SKM-1 (cell line): ENCODE results near the gene MAT1A.
"Not testable (repeated sequence)": the region's sequence is repeated elsewhere in the genome, so short reads cannot be mapped to it uniquely, and the experiment has no call there.

Source experiments
- DNase-seq: peaks from one replicate; lab custom pipeline; 2025; ENCODE audit not compliant: unreplicated experiment; lab: John Stamatoyannopoulos, UW

MAT1A gene

DNA sequence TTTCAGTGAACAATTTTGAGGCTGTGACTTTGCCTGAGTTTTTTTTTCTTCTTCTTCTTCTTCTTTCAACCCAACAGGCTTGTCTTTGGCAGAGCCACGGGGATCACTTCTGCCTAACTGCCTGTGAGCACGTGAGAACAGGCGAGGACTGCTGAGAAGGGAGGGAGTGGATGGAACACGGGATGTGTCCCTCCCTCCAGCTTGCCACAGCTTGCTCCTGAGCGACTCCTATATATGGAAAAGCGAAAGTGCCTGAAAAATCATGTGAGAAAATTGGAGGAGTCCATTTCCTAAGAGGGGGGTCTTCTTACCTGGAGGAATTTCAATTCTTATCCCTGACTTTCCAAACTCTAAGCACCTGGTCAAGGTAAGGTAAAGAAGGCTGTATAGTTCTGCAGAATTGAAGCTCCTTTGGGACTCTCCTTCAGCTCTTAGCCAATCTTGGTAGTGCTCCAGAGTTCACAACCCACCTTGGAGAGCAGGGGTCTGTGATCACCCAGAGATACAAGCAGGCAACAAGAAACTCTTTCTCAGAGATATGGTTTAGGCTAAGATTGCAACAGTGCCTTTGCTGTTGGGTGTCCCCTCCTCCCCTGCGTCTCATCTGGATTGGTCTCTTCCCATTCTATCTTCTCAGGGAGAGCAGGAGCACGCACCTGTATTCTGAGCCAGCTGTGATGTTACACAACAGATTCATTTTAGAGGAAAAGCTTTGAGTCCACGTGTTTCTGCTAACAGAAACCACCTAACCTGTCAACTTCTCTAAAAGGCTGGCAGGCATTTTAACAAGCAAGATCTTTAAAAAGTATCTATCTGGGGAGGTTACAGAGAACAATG lies at the start of gene MAT1A:
Gene MAT1A, minus strand, starts transcription at position 208 of the 837 bp plus-strand sequence. CDS start 235 bp downstream, outside the sequence.
- DNase-seq = no peak

DNA sequence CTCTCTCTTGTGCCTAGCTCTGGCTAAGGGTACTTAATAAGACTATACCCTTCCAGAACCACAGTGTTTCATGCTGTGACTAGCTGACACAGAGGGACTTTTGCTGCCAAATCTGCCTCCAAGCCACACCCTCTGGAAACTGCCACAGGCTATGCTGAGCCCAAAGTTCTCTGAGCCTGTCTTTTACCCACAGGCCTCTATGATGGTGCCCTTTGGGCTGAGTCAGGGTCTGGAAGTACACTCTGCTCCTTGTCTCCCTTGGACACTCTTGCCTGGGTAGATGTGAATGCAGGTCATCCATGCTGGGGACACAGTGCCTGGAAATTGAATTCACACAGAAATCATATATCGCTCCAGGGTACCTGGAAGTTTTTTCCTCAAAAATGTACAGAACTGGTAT lies 44.5 kb upstream of the MAT1A start:
- no peak for DNase-seq

DNA sequence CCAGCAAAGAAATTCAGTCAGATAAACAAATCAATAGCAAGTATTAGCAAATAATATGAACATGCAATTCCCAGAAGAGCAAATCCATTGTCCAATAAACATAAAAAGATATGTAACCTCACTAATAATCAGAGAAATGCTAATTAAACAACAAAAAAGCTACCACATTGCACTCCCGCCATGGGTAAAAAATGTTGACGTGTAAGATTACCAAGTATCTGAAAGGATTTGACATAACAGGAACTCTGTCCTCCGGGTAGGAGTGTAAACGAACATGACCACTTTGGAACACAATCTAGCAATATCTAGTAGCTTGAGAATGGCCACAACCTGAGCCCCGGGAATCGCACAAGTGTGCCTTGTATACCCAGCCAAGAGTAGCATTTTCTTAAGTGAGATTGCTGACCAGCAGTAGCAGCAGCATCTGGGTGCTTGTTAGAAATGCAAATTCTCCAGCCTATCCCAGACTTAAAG lies 35.5 kb upstream of the MAT1A start:
- no peak for DNase-seq

DNA sequence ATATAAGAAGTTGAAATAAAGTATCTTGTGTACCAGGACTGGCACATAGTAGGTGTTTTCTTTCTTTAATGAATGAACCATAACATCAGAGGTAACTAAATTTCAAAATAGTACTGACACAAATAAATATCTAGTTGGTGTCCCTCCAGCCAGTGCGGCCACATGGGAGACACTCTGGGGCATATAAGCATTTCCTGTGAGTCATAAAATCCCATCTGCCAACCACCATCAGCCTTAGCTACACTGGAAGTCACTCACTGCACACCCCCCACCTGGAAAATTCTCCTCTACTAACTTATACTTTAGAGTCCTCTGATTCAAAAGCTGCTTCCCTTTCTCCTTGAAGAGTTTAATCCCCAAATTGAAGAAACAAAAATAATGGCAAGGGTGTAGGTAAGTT lies 34.6 kb upstream of the MAT1A start:
- DNase-seq = no peak

DNA sequence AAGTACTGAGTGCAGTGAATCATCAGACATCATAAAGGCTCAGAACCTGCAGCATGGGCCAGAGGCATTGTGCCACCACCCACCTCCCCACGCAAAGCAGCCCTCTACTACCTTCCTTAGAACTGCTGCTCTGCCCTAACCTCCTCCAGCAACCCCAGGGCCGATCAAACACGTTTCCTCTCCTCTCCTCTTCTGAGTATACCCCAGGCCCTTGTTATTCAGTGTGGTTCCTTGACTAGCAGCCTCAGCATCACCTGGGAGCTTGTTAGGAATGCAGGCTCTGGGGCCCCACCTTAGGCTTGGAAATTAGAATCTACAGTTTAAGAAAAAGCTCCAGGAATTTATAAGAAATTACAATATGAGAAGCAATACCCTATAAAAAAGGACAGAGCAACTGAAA lies 33.9 kb upstream of the MAT1A start:
- no peak for DNase-seq

DNA sequence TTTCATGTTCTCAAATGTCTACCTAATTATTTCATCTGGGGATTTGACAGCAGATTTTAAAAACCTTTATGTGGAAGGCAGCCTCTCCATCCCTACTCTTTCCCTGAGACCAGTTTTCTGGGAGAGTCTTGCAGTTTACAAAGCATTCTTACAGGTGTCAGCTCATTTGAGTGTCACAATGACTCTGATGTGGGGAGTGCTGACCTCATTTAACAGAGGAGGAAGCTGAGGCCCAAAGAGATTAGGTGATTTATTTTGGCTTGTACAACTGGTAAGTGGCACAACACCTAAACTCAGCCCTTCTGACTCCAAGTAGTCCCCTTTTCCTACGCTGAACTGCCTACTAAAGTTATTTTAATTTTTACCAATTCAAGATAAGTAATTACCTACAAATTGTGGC lies 33.3 kb upstream of the MAT1A start:
- no peak for DNase-seq

DNA sequence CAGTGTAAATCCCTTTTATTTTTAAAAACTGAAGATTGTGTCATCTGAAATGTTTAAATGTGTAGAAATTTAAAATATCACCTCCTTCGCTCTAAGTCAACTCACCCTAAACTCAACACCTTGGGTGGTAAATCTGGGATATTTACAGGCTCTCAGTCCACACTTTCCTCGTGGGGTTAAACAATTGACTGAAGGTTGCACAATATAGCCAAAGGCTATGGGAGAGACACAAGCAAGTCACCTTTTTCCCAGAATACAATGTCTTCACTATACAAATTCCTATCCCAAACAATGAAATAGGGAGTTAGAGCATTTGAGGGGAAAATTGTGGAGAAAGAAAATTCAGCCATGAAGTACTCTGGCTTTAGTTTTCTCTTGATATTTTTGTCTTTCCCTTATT lies 32.7 kb upstream of the MAT1A start:
- DNase-seq = no peak

DNA sequence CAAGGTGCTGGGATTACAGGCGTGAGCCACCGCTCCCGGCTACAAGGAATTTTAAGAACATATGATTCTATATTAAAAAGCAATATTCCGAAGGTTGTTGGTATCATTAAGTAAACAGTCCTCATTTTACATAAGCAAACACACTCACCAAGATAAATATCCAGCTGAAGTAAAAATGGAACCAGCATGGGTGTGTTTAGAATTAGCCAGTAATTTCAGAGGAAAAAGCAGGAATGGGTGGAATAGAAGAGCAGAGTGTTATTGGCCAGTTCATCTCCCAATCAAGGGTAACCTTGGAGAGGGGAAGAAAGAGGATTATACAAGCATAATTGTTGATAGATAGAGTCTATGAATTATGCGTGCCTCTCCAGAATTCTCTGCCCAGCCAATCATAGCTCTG lies 31.7 kb upstream of the MAT1A start:
- no peak for DNase-seq

DNA sequence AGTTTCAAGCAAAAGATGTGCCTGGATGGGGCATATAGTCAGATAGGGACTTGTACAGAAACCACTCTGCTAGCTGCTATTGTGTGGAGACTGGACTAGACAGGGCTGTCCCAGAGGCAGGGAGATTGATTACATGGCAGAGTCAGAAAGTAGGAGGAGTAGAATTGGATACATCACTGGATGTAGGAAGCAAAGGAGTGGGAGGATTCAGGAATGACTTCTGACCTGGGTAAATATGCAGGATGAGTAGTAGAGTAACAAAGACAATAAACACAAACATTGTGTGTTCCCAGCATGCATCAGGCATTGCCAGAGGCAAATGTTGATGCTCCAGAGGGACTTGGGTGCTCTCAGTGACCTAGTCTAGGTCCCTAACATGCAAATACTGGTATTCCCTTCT lies 30.9 kb upstream of the MAT1A start:
- no peak for DNase-seq

DNA sequence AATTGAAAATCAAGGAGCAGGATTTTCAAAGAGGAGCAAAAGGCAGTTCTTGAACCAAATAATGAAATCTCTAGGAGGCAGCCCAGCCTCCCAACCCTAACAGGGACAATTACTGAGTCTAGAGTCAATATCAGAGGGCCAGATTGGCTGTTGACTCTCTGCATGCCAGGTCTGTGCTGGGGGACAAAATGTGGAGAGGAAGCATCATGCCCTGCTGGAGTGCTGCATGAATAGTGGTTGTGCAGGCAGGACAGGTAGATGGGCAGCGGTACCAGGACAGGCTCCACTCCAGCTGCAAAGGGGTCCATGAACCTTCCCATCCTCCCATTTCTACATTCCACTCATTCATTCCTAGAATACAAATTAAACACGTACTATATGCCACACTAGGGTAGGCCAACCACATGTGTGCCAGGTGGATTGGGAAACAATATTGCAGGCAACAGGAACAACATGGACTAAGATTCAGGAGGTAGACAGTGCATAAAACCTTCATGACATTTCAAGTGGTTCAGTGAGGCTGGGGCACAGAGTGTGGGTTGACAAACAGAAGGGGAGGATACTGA lies 30.4 kb upstream of the MAT1A start:
- no peak for DNase-seq

DNA sequence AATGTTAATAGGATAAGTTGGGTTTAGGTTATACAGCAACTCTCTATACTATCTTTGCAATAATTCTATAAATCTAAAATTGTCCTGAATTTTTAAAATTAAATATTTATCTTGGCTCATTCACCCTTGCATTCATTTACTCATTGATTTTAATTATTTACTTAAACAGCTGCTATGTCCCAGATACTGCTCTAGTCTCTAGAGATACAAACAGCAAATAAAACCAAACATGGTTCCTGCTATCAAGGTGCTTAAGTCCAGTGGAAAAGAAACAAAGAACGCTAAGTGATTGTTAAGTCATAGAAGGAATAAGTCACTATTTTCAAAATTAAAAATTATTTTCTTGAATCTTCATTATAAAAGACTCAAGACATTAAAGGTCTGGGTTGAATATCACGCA lies 29.9 kb upstream of the MAT1A start:
- DNase-seq = no peak

DNA sequence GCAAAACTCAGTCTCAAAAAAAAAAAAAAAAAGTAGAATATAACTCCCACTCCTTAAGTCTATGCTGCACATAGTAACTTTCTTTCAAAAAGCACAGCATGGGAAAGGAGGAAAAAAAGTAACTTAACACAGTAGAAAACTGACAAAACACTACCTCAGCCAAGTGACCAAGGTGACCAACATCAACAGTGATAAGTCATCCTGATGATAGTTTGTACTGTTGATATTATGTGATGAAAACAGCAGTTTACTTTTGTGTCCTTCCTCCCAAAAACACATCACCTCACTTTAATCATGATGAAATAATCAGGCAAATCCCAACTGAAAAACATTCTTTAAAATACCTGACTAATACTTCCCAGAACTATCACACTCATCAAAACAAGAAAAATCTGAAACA lies 29.3 kb upstream of the MAT1A start:
- no peak for DNase-seq

DNA sequence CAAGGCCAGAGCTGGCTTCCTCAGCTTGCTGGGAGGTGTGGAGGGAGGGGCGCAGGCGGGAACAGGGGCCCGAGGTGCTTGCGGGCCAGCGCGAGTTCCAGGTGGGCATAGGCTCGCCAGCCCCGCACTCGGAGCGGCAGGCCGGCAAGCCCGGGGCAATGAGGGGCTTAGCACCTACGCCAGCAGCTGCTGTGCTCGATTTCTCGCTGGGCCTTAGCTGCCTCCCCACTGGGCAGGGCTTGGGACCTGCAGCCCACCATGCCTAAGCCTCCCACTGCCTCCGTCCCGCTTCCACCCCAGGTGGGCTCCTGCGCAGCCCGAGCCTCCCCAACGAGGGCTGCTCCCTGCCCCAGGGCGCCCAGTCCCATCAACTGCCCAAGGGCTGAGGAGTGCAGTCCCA lies 25.9 kb upstream of the MAT1A start:
- no peak for DNase-seq

DNA sequence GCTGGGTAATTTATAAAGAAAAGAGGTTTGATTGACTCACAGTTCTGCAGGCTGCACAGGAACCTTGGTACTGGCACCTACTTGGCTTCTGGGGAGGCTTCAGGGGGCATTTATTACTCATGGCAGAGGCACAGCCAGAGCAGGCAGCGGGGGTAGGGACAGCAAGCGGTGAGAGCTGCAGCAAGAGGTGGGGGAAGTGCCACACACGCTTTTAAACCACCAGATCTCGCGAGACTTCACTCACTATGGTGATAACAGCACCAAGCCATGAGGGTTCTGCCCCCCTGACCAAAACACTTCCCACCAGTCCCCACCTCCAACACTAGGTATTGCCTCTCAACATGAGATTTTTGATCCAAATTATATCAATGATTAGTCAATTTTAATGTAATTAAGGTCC lies 24.1 kb upstream of the MAT1A start:
- no peak for DNase-seq

DNA sequence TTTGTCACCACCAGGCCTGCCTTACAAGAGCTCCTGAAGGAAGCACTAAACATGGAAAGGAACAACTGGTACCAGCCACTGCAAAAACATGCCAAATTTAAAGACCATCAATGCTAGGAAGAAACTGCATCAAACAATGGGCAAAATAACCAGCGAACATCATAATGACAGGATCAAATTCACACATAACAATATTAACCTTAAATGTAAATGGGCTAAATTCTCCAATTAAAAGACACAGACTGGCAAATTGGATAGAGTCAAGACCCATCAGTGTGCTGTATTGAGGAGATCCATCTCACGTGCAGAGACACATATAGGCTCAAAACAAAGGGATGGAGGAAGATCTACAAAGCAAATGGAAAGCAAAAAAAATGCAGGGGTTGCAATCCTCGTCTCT lies 16.5 kb upstream of the MAT1A start:
- not testable (repeated sequence) for DNase-seq

DNA sequence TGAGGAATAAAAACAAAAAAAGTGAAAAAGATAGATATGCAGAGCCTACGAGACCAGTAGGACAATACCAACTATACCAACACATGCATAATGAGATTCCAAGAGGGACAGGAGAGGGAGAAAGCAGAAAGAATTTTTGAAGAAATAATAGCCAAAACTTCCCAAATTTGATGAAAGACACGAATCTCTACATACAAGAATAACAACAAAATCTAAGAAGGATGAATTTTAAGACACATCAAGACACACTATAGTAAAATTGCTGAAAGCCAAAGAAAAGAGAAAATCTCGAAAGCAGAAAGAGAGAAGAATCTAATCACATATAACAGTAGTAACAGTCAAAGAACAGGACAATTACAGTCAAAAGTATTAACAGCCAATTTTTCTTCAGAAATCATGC lies 7.5 kb upstream of the MAT1A start:
- DNase-seq = no peak

DNA sequence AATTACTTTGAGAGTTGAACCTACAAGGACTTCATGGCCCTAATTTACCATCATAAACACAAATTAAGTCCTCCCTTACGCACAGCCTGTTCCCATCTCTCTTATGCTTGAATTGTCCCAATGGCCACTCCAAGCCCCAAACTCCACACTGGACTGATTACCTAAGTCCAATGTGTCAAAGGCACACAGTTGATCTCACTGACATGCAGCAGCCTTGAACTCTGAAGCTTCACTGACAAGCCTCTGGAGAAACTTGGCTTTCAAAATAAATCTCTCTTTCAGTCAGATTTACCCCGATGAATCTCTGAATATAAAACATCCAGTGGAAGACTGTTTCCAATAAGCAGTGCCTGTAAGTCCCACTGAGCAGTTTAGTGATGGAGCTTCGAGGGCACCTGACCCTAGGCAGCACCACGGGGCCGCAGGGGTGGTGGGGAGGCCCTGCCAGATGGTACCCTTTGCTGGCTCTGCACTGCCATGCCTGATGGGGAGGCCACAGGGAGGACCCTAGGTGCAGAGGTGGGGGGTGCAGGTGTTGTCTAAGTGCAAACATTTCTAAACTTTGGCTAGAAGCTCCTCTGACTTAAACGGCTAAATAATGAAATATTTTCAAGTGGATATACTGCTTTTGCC lies 3.3 kb upstream of the MAT1A start:
- DNase-seq = no peak

DNA sequence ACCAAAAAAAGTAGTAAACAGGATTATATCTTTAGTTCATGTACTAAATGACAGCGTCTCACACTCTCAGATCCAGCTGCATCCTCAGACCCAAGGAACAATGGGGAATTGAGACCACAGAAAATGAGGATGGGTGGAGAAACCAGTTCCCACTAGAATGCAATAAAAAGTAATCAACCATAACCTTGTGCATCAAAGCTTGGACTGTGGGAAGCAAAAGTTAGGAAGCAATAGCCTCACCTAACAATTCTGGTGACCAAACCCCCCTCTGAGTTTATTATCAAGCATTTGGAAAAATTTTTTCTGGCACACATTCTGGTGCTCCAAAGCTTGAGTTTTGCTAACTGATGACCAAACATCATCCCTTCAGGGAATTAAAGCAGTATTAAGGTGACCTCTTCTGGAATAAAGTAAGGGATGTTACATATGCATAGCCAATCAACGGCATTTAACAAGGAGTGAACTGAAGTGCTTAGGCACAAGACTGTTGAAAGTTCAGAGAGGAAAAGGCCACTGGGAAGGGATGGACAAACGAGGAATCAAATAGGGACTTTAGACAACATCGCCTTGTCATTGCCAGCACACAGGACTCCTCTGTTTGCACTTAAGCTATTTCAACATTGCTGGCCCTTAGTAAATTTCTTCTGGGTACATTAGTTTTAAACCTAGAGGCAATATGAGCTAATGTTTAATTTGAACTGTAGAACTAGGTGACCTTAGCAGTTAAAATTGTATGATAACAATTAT lies 1.2 kb upstream of the MAT1A start:
- DNase-seq = no peak

DNA sequence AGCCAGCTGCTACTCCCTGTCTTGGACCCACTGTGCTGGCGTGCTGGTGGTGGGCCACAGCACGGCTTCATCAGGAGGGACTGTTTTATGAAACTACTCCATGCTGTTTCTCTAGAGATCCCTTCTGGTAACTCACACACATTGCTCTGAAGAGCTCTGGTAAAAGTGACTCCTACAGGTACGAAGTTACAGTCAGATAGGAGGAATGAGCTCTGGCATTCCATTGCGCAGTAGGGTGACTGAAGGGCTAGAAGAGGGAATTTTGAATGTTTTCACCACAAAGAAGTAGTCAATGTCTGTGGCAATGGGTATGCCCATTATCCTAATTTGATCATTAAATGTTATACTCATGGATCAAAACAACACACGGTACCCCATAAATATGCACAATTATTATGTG lies 609 bp downstream of the MAT1A start:
- no peak for DNase-seq

DNA sequence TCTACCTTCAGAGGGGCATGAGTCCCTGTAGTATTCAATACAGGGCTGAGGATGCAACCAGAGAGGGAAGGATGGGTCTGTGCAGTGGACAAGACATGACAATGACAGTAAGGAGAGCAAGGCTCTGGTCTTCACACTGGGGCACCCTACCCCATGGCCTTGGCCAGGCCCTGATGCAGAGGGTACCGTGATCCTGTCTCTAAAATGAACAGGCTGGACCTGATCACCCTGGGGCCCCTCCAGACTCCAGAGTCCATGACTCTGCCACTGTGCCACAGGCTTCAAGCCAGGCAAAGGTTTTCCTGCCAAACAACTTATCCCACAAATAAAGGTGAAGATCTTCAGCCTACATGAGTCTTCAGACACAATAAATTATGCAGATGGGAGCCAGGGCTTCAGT lies 4.9 kb downstream of the MAT1A start:
- no peak for DNase-seq

DNA sequence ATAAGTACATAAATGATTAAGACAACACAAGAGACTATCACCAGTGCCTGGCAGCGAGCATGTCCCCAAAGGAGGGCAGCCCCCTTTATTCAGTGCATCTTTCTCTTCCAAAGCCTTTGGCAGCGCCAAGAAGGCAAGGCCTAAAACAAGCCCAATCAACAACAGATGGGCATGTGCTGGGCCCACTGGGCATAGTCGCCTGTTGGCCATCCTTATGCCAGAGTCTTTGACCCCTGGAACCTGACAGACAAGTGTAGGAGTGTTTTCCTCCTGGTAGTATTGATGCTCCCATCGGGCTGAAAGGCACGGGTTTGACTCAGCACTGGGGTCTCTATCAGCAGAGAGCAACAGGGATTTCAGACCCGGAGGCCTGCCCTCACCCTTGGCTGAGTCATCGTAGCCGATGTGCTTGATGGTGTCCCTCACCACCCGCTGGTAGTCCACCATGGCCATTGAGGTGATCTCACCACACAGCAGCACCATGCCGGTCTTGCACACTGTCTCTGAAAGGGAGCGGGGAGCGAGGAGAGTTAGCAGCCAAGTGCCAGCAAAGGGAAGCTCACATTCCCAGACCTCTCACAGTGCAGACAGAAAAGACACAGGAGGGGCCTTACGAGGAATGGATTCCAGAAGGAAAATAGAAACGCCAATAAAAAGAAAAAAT lies 5.8 kb downstream of the MAT1A start:
- no peak for DNase-seq
